Measurements from ENCODE around the gene ERAP2. TPM values are rescaled to one million over a fixed set of nuclear protein-coding genes. Genes with fewer than 3 reads are reported as not detected.
A peak's percentile ranks its signal among the peaks of the same experiment; 100 is the strongest.
"Not testable (repeated sequence)": the region's sequence is repeated elsewhere in the genome, so short reads cannot be mapped to it uniquely, and the experiment has no call there.

ERAP2 gene, protein sequence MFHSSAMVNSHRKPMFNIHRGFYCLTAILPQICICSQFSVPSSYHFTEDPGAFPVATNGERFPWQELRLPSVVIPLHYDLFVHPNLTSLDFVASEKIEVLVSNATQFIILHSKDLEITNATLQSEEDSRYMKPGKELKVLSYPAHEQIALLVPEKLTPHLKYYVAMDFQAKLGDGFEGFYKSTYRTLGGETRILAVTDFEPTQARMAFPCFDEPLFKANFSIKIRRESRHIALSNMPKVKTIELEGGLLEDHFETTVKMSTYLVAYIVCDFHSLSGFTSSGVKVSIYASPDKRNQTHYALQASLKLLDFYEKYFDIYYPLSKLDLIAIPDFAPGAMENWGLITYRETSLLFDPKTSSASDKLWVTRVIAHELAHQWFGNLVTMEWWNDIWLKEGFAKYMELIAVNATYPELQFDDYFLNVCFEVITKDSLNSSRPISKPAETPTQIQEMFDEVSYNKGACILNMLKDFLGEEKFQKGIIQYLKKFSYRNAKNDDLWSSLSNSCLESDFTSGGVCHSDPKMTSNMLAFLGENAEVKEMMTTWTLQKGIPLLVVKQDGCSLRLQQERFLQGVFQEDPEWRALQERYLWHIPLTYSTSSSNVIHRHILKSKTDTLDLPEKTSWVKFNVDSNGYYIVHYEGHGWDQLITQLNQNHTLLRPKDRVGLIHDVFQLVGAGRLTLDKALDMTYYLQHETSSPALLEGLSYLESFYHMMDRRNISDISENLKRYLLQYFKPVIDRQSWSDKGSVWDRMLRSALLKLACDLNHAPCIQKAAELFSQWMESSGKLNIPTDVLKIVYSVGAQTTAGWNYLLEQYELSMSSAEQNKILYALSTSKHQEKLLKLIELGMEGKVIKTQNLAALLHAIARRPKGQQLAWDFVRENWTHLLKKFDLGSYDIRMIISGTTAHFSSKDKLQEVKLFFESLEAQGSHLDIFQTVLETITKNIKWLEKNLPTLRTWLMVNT
- 12.9 and 16.8 TPM in 2 replicates for total RNA-seq
- polyA plus RNA-seq (2012), result 7.2 TPM

DNA sequence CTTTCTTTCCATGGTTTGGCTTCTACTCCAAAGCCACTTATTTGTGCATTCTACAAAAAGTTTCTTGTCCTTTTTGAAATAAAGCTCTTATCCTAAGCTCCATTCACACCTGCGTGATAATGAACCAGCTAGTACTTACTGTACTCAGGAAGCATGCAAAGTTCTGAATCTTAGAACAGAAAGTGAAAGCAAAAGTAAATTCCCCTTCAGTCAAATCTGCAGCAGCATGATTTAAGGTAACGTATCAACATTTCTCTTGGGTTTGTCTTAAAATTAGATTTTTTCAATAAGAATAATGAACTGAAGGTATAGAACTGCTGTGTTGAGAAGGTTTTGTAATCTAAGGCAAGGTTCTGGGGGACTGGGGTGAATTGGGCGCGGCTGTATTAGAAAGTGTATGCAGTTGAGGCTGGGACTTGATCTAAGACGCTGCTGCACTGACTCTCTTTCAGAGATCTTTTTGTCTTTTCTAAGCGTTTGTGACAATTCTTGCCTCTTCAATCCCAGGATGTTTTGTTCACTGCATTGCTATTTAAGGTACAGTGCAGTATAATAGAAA is at the start of gene ERAP2:
ERAP2 (plus strand) TSS at position 209 of the 559 bp plus-strand sequence. CDS start 3,186 bp downstream, outside the sequence.
- DNase-seq (ENCODE audit: low read depth), result peak; percentile 52

DNA sequence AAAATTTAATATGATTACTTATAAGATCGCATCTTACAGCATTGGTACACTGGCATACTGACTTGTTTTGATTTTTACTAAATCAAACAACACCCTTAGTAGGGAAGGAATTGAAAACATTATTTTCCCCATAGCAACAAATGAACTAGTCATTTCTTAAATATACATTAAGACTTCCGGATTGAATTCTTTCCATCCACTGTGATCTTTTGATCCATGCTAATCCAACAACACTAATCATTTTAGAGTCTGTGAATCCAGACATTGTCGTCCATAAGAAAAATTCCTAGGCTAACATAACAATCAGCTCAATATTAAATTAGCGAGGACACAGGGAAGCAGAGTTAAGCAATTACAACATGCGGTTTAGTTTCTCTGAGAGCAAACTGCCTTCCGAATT is 47.0 kb upstream of the ERAP2 start:
- no peak for DNase-seq (ENCODE audit: low read depth)

DNA sequence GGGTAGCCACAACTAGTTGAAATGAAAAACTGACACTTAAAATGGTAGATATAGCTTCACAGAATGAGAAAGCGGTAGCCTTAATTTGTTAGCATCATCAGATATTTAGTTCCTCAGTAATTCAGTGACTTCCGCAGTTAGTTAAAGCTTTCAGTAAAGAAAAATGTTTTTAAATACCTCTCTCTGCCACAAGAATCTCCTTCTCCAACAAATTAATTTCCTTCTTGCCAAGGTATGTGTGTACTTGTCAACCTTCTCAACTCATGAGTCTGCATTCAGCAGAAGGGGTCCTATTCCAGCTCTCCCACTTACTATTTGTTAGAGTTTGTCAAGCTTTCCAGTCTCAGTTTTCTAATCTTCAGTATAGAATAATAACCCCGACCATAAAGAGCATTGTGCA is 42.3 kb upstream of the ERAP2 start:
- no peak for DNase-seq (ENCODE audit: low read depth)

DNA sequence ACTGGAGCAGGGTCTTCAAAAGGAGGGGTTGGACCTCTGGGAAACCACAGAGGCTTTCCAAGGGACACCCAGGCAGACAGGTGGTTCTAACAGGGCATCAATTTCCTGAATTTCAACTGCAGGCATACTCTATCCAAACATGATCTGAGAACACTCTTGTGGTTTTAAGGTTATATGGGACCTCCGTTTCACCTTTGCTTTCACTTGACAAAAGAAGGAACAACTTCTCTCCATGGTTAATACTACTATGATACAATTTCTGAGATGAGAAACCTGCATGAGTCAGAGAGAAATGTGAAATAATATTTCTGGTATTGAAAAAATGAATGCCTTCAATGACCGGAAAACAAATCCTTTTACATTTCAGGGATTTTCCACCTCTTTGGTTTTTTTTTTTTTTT is 40.5 kb upstream of the ERAP2 start:
- no peak for DNase-seq (ENCODE audit: low read depth)

DNA sequence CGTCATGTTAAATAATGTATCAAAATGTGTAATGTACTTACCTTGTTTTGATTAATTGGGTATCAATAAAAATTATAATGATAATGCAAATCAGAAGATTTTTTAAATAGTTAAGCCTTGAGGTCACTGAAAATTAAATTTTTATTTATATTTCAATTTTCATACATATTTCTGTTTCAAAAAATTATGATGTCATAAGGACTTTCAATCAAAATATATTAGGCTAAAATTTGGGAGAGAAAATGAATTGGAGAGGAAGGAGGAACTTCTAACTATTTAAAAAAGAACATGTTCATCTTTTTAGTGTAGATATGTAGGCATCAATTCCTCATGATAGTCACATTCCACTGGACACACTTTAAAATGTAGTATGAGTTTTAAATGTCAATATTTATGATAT is 39.5 kb upstream of the ERAP2 start:
- no peak for DNase-seq (ENCODE audit: low read depth)

DNA sequence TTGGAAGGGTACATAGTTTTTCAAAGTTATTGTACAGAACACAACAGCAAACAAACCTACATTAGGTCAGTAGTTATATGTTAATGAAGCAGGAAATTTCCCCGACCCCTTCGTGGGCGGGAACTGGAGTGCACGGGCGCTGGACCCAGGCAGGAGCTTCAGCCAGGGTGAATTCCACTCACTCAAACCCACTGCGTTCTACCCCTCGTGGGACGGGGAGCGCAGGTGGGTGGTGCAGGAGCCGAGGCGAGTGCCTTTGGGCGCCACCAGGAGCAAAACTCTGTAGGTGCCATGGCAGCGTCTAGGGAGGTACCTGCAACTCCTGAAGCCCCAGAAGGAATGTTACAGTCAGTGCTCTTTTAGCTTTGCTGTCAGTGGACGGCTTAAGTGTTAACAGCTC is 39.0 kb upstream of the ERAP2 start:
- DNase-seq (ENCODE audit: low read depth), result no peak

DNA sequence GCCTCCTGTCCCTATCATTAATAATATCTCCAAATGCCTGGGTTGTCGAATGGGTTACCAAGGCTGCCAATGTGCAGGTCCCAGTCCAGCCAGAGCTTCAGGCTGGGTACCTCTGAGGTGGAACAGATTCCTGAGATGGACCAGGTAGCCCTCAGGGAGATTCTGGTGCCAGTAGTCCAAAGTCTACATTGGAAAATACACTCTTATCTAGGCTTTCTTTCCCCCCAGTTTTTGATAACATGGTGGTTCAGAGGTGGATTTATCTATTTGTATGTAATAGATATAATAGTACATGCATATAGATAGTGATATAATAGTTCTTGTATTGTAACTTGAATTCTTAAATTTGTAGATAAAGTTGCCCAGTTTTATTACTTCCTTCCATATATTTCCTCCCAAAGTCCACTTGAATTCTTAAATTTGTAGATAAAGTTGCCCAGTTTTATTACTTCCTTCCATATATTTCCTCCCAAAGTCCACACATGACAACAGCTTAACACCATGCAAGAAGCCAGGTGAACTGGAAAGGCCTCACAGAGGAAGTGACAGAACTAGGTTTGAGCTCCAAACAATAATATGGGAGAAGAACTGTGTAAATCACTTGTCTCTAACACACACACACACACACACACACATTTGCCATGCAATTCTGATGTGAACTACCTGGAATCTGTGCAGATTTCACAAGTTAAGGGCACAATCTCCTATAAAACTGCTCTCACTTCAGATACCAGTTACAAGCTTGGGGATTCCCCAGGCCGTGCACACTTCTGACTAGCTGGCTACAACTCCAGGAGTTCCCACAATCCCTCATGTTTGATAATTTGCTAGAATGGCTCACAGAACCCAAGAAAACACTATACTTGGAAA is 37.9 kb upstream of the ERAP2 start:
- DNase-seq (ENCODE audit: low read depth), result no peak

DNA sequence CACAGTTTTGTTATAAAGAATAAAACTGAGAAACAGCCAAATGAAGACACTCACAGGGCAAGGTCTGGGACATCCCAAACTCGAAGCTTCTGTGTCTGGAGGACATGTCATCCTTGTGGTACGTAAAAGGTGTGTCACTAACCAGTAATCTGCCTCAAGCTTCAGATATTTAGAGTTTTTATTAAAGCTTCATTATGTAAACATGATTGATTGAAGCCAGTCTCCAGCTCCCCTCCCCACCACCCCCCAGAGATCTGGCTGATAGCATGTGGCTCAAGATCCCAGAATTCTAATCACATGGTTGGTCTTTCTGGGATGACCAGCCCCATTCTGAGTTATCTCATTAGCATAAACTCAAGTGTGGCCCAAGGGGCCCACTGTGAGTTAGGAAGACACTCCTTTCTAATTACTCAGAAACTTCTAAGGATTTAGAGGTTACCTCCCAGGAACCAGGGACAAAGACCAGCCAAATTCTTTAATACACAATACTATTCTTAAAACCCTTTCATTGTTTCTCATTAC is 37.2 kb upstream of the ERAP2 start:
- no peak for DNase-seq (ENCODE audit: low read depth)

DNA sequence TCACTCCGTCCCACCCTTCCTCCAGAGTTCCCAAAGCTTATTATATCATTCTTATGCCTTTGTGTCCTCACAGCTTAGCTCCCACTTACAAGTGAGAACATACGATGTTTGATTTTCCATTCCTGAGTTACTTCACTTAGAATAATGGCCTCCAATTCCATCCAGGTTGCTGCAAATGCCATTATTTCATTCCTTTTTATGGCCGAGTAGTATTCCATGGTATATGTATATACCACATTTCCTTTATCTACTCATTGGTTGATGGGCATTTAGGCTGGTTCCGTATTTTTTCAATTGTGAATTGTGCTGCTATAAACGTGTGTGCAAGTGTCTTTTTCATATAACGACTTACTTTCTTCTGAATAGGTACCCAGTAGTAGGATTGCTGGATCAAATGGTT is 34.4 kb upstream of the ERAP2 start:
- DNase-seq (ENCODE audit: low read depth), result not testable (repeated sequence)

DNA sequence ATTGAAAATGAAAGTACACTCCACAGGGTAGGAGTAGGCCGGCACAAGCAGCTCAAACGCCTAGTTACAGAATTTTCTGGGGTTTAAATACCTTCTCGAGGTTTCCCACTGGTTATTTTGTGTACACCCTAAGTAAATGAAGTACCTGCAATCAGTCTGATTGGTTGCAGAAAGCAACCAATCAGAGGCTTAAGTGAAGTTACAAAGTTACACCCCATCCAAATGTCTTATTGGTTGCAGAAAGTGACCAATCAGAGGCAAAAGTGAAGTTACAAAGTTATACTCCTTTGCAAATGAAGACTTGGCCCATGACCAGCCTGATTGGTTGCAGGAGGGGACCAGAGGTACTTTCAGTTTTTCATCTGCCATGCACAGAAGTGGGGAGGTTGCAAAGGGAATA is 33.2 kb upstream of the ERAP2 start:
- no peak for DNase-seq (ENCODE audit: low read depth)

DNA sequence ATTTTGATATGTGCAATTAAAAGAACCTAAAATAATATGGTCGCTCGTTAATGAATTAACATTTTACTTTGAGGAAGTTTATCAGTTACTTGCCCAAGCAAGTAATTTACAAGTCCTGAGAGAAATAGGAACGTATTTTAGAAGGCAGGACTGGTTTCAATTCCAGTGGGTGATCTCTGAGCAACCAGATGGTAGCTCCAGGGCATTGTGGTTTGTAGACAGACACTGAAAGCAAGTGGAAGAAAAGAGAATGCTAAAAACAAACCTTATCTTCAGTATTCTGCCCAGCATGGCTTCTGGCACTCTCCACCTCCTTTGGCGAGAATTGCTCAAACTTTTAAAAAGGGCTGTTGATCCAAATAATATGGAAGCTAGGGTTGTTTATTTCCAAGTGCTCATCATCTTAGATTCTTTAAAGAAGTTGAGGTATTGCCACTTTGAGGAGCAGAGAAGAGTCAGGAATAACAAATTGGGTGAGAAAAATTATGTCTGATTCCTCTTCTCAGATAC is 31.8 kb upstream of the ERAP2 start:
- DNase-seq (ENCODE audit: low read depth), result peak; percentile 33

DNA sequence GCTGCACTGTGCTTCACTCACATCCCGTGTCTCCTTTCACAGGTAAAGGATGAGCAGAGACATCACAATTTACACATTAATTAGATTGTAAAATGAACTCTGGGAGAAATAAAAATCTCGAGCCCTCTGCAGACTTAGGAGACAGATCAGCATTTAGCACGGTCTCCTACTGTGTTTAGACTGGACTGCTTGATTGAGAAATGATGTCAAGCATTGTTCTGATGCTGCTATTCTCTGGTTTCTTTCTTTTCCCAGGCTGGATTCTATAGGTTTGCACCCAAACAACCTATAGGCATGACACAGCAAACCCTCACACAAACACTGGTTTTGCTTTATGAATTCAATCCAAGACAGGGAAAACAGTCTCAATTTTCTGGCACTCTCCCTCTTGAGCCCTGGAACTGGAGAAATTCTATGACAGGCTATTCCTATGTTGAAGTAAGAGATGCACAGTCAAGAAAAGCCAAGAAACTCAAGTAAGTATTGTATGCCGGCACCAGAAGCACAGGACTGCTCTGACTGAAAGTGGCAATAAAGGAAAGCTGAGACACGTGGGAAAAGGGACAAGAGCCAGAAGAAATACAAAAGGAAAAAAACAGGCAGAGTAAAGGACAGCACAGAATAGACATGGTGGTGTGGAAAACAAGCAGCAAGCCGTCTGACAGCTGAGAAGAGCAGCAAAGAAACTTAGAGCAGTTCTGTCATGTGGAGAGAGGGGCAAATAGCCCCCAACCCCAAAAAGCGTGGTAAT is 24.8 kb upstream of the ERAP2 start:
- DNase-seq (ENCODE audit: low read depth), result peak; percentile 38

DNA sequence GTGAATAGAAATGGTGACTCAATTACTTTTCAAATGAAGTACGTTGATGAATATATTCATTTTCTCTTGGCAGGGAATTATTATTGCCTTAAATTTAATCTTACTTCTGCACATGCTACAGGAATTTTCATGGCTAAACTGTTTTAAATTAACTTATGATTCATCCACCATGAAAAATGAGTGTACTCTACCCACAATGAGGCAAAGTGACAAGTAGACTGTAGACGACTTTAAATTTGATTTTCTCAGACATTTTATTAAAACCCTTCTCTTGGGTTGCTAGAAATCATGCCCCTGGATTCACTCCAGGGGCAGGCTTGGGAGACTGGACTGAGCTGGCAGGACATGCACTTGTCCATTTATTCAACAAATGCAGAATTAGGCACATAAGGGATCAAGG is 23.5 kb upstream of the ERAP2 start:
- peak; percentile 32 for DNase-seq (ENCODE audit: low read depth)

DNA sequence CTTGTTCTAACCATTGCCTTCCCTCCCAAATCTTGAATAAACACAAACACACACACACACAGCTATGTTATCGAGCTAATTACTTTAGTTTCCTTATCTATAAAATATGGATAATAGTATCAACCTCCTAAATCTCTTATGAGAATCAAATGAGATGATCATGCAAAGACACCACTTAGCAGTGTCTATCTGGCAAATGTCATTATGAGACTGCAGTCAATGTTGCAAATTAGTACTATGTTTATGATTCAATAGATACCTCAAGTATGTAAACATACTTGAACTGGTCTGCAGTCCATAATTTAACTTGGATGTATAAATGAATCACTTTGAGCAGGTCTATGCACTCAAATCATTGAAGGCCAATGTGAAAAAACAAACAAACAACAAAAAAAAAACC is 22.2 kb upstream of the ERAP2 start:
- no peak for DNase-seq (ENCODE audit: low read depth)

DNA sequence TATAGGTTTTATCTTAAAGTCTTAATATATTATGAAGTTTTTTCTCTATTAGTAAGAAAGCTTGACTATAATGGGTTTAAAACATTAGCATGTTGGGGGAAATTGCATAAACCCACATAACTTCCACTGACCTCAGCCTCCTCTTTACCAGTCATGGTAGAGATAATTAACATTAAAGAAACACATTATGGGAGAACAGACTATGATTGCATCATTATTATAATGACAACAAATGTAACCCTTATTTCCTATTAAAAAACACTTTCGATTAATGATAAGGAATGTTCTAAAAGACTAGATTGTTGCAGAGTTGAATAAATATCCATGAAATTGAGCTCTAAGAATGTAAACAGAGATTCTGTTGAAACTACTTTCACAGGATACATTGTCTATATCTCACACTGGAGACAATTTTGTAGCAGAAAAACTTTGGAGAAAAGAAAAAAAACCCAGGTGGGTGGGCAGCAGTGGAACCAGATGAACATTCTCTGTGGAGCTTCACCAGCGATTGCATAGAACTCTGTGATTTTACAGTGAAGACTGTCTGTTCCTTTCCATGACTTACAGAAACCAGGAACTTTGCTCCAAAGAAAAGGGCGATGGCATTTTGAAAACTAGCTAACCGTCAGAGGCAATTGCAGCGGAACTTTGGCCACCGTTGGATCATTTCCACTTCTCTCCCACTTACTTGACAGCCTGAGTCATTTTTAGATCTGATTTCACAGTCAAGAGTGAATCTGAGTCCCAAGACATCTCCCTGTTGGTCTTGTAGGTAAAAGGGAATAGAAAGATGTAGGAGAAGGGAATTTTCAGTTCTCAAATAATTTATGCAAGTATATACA is 21.0 kb upstream of the ERAP2 start:
- DNase-seq (ENCODE audit: low read depth), result peak; percentile 80

DNA sequence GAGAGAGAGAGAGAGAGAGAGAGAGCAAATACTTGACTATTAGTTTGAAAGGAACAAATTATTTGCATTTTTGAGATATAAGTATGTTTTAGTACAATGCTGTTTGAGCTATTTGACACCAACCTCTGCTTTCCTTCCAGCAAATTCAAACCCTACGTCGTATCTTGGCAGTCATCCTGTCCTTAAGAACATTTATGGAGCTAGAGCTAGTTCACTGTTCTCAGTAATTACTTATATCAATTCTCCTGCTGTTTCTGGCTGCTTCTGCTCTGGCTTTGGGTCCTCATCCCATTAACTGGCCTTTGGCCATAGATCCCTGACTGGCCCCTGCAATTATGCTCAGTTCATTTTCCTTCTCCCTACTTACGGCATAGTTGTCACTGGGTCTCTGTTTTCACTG is 19.9 kb upstream of the ERAP2 start:
- no peak for DNase-seq (ENCODE audit: low read depth)

DNA sequence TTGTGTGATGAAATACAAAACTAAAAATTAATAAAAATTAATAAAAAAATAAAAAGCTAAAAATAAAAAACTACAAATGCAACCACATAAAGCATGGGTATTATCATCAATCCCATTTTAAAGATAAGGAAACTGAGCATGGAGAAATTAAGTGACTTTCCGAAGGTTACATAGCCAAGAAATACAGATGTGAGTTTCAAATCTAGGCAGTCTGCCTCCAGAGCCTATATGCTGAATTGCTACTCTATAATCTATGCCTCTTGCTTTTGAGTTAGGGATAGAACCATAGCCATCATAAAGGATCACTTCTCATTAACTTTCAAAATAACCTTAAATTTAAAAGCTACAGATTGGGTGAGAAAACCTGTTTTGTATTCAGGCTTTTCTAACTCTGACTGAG is 18.8 kb upstream of the ERAP2 start:
- no peak for DNase-seq (ENCODE audit: low read depth)

DNA sequence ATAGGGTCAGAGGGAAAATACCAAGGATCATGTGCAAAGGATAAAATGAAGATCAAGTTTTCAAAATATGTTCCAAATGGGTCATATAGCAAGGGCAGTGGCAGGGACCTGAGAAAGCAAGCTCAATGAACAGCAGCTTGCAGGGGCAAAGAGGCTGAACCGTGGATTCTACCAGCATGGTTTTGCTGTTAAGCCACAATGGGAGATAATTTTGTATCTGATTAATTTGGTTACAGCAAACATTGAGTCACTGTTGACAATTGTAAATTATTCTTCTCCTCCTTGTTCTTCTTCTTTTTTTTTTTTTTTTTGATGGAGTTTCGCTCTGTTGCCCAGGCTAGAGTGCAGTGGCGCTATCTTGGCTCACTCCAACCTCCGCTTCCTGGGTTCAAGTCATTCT is 18.4 kb upstream of the ERAP2 start:
- no peak for DNase-seq (ENCODE audit: low read depth)

DNA sequence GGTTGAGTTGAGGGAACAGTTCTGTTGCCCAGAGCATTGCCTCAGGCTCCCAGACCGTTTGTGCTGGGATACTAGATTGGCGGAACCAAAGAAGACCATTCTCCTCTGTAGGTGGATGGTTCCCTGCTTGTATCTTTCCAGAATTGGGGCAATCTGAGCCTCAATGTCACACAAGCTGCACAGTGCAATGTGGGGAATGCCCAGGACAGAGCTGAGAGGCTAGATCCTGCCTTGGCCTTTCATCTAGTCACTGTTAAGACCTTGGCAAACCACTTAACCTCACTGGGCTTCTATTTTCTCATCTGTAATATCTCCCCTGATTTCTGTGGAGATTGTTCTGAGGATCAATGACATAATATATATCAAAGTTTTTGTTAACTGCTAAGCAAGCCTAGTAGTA is 16.9 kb upstream of the ERAP2 start:
- DNase-seq (ENCODE audit: low read depth), result no peak

Data from myocyte (in vitro differentiated cells).